ENCODE data around the gene KIAA0513. TPM values are rescaled to one million over a fixed set of nuclear protein-coding genes. Genes with fewer than 3 reads are reported as not detected.
A peak's percentile ranks its signal among the peaks of the same experiment; 100 is the strongest.

Gene KIAA0513
- total RNA-seq, 1 donor from 2014 or later = 10.3 TPM

- H3K9me3 Mint-ChIP-seq = no peaks in the 10 kb centered on the region
- no peak for DNase-seq (ENCODE audit: low read depth, low spot score)
- peaks cover 33% of the 10 kb centered on the region for H3K4me1 Mint-ChIP-seq
- TF ChIP-seq CTCF (conservative IDR thresholded peaks at IDR 0.05) = no peak
- H3K36me3 Mint-ChIP-seq (ENCODE audit: low read depth) = no peaks in the 10 kb centered on the region
- no peak overlapping the region for H3K27ac Mint-ChIP-seq (ENCODE audit: unreplicated experiment)
- peaks cover 6% of the 10 kb centered on the region for H3K27me3 Mint-ChIP-seq (ENCODE audit: low read depth)
- no peak overlapping the region for H3K4me3 Mint-ChIP-seq
Measured at GRCh38 chr16:85133290-85133599, 105.7 kb downstream of the KIAA0513 start.

GRCh38 chr16:85134076-85134788 is 106.6 kb downstream of the KIAA0513 start:
- H3K9me3 Mint-ChIP-seq = no peaks in the 10 kb centered on the region
- DNase-seq (ENCODE audit: low read depth, low spot score) = no peak
- H3K27me3 Mint-ChIP-seq (ENCODE audit: low read depth) = peaks cover 3% of the 10 kb centered on the region

GRCh38 chr16:85134789-85135142 is 107.2 kb downstream of the KIAA0513 start:
- Mint-ChIP-seq H3K4me3 (no peak overlapping the region), H3K27me3 (ENCODE audit: low read depth) (peaks cover 3% of the 10 kb centered on the region), H3K27ac (ENCODE audit: unreplicated experiment) (no peak overlapping the region), H3K9me3 (no peaks in the 10 kb centered on the region), H3K36me3 (ENCODE audit: low read depth) (no peaks in the 10 kb centered on the region), H3K4me1 (peaks cover 33% of the 10 kb centered on the region)
- TF ChIP-seq CTCF (conservative IDR thresholded peaks at IDR 0.05) = no peak
- DNase-seq (ENCODE audit: low read depth, low spot score) = no peak

More at GRCh38 chr16:85134076-85134788, 106.6 kb downstream of the KIAA0513 start:
- Mint-ChIP-seq H3K27ac (ENCODE audit: unreplicated experiment) (no peak overlapping the region), H3K36me3 (ENCODE audit: low read depth) (no peaks in the 10 kb centered on the region), H3K4me3 (no peak overlapping the region), H3K4me1 (peaks cover 33% of the 10 kb centered on the region)
- no peak for TF ChIP-seq CTCF (conservative IDR thresholded peaks at IDR 0.05)

GRCh38 chr16:85136213-85136701 is 108.7 kb downstream of the KIAA0513 start:
- Mint-ChIP-seq H3K27me3 (ENCODE audit: low read depth) (peaks cover 3% of the 10 kb centered on the region), H3K4me3 (peak overlapping the region; percentile 32), H3K27ac (ENCODE audit: unreplicated experiment) (peak overlapping the region; percentile 73), H3K4me1 (peaks cover 22% of the 10 kb centered on the region), H3K9me3 (no peaks in the 10 kb centered on the region), H3K36me3 (ENCODE audit: low read depth) (no peaks in the 10 kb centered on the region)
- TF ChIP-seq CTCF (conservative IDR thresholded peaks at IDR 0.05) = no peak
- no peak for DNase-seq (ENCODE audit: low read depth, low spot score)

GRCh38 chr16:85136702-85137322 is 109.2 kb downstream of the KIAA0513 start:
- Mint-ChIP-seq H3K9me3 (no peaks in the 10 kb centered on the region), H3K36me3 (ENCODE audit: low read depth) (no peaks in the 10 kb centered on the region), H3K4me3 (peak overlapping the region; percentile 72), H3K4me1 (peaks cover 28% of the 10 kb centered on the region), H3K27me3 (ENCODE audit: low read depth) (peaks cover 3% of the 10 kb centered on the region), H3K27ac (ENCODE audit: unreplicated experiment) (peak overlapping the region; percentile 73)
- TF ChIP-seq CTCF (conservative IDR thresholded peaks at IDR 0.05) = no peak
- no peak for DNase-seq (ENCODE audit: low read depth, low spot score)

Measured in neural crest cell (in vitro differentiated cells).